ENCODE measurements around the gene SOD3. TPM values are rescaled to one million over a fixed set of nuclear protein-coding genes. Genes with fewer than 3 reads are reported as not detected.

The SOD3 gene
- total RNA-seq, 4 donors from 2014 or later: 18.4 to 55.8 (median 23.3) TPM

DNA sequence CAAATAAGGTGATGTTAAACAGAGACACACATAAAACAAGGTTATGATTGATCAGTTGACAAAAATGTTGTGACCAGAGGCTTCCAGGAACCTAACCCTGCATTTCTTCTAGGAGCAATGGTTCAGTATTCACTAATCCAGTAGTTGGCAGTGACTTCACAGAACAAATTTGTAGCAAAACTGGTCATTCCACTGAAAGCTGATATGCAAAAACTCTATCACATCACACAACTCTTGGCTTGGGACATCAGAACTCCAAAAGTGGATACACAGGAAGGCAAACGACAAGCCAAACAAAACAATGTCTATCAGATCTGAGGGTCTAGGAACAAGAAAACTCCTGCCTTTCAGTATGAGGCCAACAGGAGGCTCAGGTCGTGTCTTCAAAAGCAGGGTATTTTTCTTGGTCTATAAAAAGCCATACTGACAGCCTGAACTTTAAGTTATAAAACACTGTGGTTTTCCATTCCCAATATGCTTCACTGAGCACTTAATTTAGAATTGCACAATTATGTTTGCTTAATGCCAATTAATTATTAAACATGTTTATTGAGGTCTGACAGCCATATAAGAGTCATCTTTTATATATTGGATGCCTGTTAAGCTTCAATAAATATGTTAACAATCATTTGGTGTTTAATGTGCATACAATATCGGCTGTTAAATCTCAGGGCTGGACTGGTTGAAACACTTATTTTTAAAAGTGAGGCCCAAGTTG lies 45.6 kb downstream of the SOD3 start:
- Histone ChIP-seq H3K27ac (no peak overlapping the region), H3K27me3 (no peaks in the 10 kb centered on the region), H3K4me1 (no peaks in the 10 kb centered on the region), H3K9me3 (no peaks in the 10 kb centered on the region), H3K36me3 (peaks cover 6% of the 10 kb centered on the region), H3K4me3 (no peak overlapping the region)
- 47% methylated on average over 3 of the region's 3 CpGs for WGBS
- no peak for TF ChIP-seq POLR2AphosphoS5 (IDR thresholded peaks at IDR 0.05)
- TF ChIP-seq CTCF (IDR thresholded peaks at IDR 0.05): no peak
- TF ChIP-seq EP300 (IDR thresholded peaks at IDR 0.05): no peak
- TF ChIP-seq POLR2A (IDR thresholded peaks at IDR 0.05): no peak
- no peak for DNase-seq (ENCODE audit: low spot score in 2 of 2)

GRCh38 chr4:24842356-24842755 lies 47.0 kb downstream of the SOD3 start:
- Histone ChIP-seq H3K4me3 (no peak overlapping the region), H3K36me3 (peaks cover 2% of the 10 kb centered on the region), H3K27me3 (no peaks in the 10 kb centered on the region), H3K27ac (no peak overlapping the region), H3K4me1 (no peaks in the 10 kb centered on the region), H3K9me3 (no peaks in the 10 kb centered on the region)
- no peak for DNase-seq (ENCODE audit: low spot score in 2 of 2)
- WGBS: 74% methylated on average over 9 of the region's 9 CpGs
- TF ChIP-seq EP300 (IDR thresholded peaks at IDR 0.05) (no peak), POLR2A (IDR thresholded peaks at IDR 0.05) (no peak), CTCF (IDR thresholded peaks at IDR 0.05) (no peak), POLR2AphosphoS5 (IDR thresholded peaks at IDR 0.05) (no peak)

DNA sequence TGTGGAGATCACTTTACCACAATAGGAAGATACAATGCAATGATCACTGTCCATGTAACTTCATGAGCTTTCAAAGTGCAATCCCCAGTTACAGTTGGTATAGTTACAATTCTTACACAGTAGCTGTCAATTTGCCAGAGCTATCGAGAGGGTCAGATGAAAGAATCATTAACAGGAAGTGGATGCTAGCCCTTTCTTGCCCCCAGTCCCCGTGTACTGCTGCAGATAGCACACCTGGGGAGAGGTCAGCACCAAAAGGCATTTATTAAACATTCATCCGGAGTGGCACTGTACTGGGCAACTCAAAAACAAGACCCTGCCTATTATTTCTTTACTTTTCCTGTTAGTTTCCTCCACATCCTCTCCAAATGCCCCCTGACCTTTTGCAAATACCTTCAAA lies 47.7 kb downstream of the SOD3 start:
- H3K27ac ChIP-seq: no peak overlapping the region
- H3K27me3 ChIP-seq: no peaks in the 10 kb centered on the region
- no peaks in the 10 kb centered on the region for H3K4me1 ChIP-seq
- no peak for TF ChIP-seq CTCF (IDR thresholded peaks at IDR 0.05)
- no peak for TF ChIP-seq POLR2A (IDR thresholded peaks at IDR 0.05)
- no peak for TF ChIP-seq EP300 (IDR thresholded peaks at IDR 0.05)
- no peak for TF ChIP-seq POLR2AphosphoS5 (IDR thresholded peaks at IDR 0.05)
- DNase-seq (ENCODE audit: low spot score in 2 of 2): no peak
- H3K4me3 ChIP-seq: no peak overlapping the region
- 76% methylated on average over 3 of the region's 3 CpGs for WGBS
- H3K36me3 ChIP-seq: peaks cover 7% of the 10 kb centered on the region
- H3K9me3 ChIP-seq: no peaks in the 10 kb centered on the region

- H3K36me3 ChIP-seq: peaks cover 7% of the 10 kb centered on the region
- no peak for TF ChIP-seq EP300 (IDR thresholded peaks at IDR 0.05)
- no peak for TF ChIP-seq POLR2A (IDR thresholded peaks at IDR 0.05)
- no peak for TF ChIP-seq POLR2AphosphoS5 (IDR thresholded peaks at IDR 0.05)
- TF ChIP-seq CTCF (IDR thresholded peaks at IDR 0.05): no peak
- DNase-seq (ENCODE audit: low spot score in 2 of 2): no peak
- 95% methylated on average over 8 of the region's 8 CpGs for WGBS
- H3K27ac ChIP-seq: no peak overlapping the region
- no peaks in the 10 kb centered on the region for H3K9me3 ChIP-seq
- no peaks in the 10 kb centered on the region for H3K27me3 ChIP-seq
- H3K4me3 ChIP-seq: no peak overlapping the region
- H3K4me1 ChIP-seq: no peaks in the 10 kb centered on the region
These were observed 49.8 kb downstream of the SOD3 start for GRCh38 chr4:24845132-24845531.

DNA sequence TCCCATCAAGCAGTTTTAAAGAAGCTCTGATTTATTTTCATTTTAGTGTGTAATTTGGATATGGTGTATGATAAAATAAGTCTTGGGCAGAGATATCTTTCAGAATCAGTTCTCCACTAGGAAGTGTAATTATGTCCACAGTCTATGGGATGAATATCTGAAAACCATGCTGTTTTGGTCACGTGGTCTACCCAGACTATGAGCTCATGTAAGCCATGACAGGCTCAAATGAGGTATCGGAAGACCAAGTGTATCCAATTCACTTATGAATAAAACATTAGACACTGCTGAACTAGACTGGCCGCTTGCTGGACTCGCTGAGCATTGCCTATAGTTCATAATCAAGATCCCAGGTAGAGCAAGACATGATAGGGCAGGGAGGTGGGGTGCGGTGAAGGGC lies 50.5 kb downstream of the SOD3 start:
- Histone ChIP-seq H3K4me1 (peaks cover 2% of the 10 kb centered on the region), H3K27ac (no peak overlapping the region), H3K9me3 (no peaks in the 10 kb centered on the region), H3K4me3 (no peak overlapping the region), H3K27me3 (no peaks in the 10 kb centered on the region), H3K36me3 (peaks cover 7% of the 10 kb centered on the region)
- DNase-seq (ENCODE audit: low spot score in 2 of 2): no peak
- 83% methylated on average over 5 of the region's 5 CpGs for WGBS
- TF ChIP-seq POLR2A (IDR thresholded peaks at IDR 0.05) (no peak), CTCF (IDR thresholded peaks at IDR 0.05) (no peak), POLR2AphosphoS5 (IDR thresholded peaks at IDR 0.05) (no peak), EP300 (IDR thresholded peaks at IDR 0.05) (no peak)

All from suprapubic skin (tissue), 4 donors.